ENCODE data around the gene UGT2B10. TPM values are rescaled to one million over a fixed set of nuclear protein-coding genes. Genes with fewer than 3 reads are reported as not detected.
"Not testable (repeated sequence)": the region's sequence is repeated elsewhere in the genome, so short reads cannot be mapped to it uniquely, and the experiment has no call there.

The UGT2B10 gene
- polyA plus RNA-seq (ENCODE audit: insufficient read length): not detected

DNA sequence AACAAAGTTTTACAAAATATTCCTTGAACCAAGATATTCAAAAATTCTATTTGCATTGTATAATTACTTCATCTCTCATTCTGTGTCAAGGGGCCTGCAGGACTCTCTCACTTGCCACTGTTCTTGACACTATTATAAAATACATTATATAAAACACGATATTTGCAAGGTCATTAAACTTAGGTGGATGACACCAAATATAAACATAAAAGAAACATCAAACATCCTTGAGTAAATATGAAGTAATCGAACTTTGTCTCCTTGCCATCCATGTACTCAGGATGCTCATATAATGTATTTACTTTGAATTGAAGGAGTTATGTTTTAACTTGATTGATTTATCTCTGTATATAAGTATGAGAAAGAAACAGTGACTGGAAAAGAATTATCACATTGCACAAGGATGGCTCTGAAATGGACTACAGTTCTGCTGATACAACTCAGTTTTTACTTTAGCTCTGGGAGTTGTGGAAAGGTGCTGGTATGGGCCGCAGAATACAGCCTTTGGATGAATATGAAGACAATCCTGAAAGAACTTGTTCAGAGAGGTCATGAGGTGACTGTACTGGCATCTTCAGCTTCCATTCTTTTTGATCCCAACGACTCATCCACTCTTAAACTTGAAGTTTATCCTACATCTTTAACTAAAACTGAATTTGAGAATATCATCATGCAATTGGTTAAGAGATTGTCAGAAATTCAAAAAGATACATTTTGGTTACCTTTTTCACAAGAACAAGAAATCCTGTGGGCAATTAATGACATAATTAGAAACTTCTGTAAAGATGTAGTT lies at the start of gene UGT2B10:
Gene UGT2B10, plus strand, starts transcription at position 378 of the 793 bp plus-strand sequence. Its CDS starts 26 bp downstream, at position 404.
- DNase-seq: not testable (repeated sequence)

DNA sequence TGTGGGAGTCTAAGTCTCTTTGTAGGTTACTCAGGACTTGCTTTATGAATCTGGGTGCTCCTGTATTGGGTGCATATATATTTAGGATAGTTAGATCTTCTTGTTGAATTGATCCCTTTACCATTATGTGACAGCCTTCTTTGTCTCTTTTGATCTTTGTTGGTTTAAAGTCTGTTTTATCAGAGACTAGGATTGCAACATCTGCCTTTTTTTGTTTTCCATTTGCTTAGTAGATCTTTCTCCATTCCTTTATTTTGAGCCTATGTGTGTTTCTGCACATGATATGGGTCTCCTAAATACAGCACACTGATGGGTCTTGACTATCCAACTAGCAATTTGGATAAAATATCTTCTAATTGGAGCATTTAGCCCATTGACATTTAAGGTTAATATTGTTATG lies 44.0 kb upstream of the UGT2B10 start:
- DNase-seq: not testable (repeated sequence)

DNA sequence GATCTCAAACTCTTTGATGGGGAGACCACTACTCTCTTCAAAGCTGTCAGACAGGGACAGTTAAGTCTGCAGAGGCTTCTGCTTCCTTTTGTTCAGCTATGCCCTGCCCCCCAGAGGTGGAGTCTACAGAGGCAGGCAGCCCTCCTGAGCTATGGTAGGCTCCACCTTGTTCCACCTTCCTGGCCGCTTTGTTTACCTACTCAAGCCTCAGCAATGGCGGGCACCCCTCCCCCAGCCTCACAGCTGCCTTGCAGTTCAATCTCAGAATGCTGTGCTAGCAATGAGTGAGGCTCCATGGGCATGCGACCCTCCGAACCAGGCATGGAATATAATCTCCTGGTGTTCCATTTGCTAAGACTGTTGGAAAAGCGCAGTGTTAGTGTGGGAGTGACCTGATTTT lies 42.1 kb upstream of the UGT2B10 start:
- no peak for DNase-seq

DNA sequence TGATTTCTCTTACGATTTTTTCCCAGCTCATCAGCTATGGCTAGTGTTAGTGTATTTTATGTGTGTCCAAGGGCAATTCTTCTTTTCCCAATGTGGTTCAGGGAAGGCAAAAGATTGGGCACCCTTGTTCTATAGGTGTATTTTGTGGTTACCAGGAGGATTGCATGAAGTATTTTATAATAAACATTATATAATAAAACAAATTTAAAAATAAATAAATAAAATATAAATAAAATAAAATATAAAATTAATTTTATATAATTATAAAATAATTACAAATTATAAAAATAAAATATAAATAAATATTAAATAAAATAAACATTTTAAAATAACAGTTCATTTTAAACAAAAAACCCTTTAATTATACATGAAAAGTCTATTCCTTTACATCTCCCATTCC lies 35.6 kb upstream of the UGT2B10 start:
- DNase-seq: no peak

DNA sequence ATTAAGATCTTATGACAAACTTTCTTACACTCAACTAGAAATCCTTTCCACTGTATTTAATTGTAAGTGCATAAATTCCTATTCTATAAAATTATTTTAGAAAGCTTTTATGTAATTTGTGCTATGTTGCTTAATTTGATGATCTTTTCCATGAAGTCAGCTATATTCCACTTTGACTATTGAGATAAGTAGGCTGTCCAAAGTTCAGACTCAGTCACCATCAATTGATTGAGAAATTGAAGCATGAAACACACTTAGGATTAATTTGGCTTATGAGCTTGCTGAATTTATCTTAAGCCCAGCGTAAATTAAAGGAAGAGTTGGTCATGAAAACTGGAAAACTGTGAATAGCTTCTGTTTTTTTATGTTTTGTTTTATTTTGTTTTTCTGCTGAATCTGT lies 18.7 kb upstream of the UGT2B10 start:
- DNase-seq: no peak

DNA sequence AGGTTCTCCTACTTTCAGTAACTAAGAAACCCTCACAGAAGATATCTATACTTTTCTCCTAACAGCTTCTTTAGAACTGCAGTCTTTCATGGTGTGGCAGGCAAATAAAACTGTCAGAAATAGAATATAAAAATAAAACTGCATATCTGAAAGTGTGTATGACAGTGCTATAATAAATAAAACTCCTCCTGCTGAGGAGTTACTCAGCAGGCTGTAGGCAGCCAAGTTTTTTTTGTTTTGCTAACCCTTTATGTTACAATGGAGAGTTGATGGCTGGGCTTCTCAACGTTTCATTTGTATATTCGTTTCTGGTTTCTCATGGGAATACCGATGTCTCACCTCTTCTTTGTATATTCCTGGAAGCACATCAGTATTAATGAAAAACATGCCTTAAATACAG lies 18.2 kb upstream of the UGT2B10 start:
- DNase-seq: no peak

DNA sequence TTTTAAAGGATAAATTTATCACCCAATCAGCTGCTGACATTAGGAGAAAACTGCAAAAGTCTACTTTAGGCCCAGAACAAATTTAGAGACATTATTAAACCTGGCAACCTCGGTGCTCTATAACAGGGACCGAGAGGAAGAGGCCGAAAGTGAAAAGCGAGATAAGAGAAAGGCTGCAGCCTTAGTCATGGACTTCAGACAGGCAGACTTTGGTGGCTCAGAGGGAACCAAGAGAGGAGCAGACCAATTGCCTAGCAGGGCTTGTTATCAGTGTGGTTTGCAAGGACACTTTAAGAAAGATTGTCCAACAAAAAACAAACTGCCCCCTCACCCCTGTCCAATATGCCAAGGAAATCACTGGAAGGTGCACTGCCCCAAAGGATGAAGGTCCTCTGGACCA lies 12.8 kb upstream of the UGT2B10 start:
- DNase-seq: no peak

DNA sequence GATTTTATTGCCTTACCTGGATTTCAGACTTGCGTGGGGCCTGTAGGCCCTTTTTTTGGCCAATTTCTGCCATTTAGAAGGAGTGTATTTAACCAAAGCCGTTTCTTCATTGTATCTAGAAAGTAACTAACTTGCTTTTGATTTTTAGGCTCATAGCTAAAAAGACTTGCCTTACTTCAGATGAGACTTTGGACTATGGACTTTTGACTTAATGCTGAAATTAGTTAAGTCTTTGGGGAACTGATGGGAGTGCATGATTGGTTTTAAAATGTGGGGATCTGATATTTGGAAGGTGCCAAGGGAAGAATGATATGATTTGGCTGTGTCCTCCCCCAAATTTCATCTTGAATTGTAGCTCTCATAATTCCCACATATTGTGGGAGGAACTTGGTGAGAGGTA lies 7.7 kb upstream of the UGT2B10 start:
- no peak for DNase-seq

DNA sequence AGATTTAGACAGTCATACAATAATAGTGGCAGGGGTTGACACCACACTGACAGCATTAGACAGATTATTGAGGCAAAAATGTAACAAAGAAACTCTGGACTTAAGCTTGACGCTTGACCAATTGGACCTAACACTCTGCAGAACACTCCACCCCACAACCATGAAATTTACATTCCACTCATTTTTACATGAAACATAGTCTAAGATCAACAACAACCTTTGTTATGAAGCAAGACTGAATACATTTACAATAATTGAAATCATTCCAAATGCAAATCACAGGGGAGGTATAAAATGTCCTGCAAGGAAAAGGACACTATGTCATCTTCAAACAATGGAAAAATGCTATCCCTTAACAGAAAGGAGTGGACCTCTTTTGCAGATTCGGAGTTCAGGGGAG lies 4.9 kb upstream of the UGT2B10 start:
- no peak for DNase-seq

DNA sequence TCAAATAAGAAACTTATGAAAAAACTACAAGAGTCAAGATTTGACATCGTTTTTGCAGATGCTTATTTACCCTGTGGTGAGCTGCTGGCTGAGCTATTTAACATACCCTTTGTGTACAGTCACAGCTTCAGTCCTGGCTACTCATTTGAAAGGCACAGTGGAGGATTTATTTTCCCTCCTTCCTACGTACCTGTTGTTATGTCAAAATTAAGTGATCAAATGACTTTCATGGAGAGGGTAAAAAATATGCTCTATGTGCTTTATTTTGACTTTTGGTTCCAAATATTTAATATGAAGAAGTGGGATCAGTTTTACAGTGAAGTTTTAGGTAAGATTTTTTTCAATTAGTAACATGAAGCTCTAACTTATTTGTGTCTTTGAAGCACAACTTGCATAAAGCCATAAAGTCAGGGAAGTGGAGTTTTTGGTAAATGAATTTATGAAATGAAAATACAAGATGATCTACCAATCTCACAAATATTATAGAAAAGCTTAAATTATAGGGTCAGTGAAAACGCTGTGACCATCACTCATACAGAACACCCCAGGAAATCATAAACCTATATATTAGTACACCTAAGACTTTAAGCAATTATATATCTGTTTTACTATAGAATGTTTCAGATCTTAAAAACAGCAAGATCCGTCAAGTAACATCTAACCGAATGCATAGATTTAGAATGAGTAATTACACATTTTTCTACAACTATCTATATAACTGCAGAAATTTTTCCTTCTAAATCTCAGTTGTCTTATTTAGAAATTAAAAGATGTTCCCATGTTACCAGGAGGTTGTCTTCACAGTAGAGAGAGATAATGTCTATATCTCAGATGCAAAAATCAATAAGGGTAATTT lies 844 bp downstream of the UGT2B10 start:
- DNase-seq: not testable (repeated sequence)

DNA sequence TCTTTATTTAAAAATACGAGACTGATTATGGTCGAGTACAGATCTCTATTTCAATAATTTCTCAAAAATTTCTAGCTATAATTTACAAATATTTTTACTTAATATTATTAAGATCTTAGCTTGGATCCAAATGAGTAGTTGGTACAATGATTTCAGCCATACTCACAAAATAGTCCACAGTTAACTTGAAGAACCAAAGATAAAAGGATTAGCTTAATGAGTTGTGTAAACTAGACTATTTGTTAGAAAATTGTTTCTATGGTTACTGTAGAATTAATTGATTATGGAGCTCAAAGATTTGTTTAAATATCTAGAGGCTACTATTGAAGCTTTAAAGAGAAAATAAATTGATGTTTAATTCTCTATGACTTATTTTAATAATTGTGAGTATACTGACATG lies 1.6 kb downstream of the UGT2B10 start:
- no peak for DNase-seq

DNA sequence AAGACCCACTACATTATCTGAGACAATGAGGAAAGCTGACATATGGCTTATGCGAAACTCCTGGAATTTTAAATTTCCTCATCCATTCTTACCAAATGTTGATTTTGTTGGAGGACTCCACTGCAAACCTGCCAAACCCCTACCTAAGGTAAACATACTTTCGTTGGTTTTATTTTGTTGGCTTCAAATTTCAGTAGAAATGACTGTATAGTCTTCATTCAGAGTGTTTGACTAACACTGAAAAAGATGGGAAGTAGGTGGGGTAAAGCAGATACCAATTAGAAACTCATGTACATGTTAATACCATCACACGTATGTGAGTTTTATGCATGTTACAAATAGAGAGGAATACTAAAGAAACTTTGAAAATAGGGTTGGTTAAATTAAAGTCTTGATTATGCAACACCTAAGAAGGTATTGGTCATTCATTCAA lies 2.3 kb downstream of the UGT2B10 start:
- DNase-seq: not testable (repeated sequence)

DNA sequence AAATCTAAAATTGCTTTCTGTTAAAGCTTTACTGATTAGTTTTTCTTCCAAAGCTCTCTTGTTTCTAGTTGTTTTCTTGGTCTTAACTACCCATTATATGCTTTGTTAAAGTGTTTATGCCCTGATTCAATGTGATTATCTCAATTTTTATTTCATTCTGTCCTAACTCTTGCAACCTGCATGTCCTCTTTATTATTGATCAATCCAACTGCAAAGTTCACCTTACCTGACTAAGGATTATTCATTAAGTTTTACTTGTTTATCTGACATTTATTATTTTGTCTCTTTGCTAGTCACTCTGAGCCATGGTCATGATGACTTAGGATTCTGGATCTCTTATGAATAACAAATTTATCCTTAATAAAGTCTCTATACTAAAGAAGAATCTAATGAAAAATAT lies 15.8 kb downstream of the UGT2B10 start:
- no peak for DNase-seq

DNA sequence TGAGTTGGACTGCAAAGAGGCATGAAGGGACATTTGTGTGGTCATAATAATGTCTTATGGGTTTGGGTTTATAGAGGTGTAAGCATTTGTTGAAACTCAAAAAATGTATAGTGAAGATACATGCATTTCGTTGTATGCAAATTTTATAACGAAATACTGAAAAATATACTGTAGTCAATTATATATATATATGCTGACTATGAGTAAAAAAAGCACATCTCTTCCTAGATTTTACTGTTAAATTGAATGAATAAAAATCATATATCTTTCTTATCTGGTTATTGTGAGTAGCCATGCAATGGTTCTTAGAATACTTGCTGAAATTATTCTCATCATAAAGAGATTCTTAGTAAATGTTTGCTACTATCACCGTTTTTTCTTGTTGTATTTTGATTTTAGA lies 34.5 kb downstream of the UGT2B10 start:
- no peak for DNase-seq

DNA sequence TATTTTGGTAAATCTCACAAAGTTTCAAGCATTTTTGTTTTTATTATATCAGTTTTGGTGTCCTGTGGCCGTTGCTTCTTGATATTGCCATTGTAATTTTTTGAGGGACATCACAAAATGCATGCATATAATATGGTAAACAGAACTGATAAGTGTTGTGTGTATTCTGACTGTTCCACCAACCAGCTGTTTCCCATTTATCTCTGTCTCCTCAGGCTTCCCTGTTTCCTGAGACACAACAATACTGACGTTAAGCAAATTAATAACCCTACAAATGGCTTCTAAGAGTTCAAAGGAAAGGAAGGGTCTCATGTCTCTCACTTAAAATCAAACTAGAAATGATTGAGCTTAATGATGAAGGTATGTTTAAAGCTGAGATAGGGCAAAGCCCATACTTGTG lies 40.0 kb downstream of the UGT2B10 start:
- no peak for DNase-seq

DNA sequence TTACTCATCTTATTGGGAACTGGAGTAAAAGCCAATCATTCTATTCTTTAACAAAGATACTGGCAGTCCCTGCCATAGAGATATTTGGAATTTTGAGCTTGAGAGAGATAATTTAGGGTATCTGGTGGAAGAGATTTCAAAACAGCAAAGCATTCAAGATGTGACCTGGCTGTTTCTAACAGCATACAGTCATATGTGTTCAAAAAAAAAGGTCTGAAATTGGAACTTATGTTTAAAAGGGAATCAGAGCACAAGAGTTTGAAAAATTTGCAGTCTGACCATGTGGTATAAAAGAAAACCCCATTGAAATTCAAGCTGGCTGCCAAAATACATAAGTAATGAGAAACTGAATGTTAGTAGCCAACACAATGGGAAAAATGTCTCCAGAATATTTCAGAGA lies 42.2 kb downstream of the UGT2B10 start:
- no peak for DNase-seq

DNA sequence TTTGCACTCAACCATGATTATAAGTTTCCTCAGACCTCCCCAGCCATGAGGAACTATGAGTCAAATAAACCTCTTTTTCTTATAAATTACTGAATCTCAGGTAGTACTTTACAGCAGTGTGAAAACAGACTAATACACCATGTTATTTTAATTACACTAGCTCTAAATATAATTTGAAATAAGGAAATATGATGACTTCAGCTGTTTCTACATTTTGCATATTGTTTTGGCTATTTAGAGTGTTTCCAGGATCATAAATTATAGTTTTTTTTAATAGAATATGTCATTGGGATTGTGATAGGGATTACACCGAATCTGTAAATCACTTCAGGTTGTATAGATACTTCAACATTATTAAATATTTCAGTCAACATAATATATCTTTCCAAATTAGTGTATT lies 43.9 kb downstream of the UGT2B10 start:
- DNase-seq: no peak

DNA sequence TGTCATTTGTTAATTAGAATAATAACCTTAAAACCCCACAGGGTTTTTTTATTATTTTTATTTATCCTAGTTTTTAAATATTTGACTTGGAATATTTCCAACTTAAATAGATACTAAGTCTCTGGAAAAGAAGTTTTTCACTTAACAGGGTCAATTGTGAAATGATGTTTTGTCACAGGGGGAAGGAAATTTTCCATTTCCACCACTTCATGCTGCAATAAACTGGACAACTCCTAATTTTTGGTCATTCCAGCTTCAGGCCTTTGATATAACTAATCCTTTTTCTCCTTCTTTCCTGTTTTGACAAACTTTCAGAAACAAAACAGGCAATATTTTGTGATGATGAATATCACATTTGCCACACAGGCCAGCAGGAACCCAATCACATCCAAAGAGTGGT lies 45.3 kb downstream of the UGT2B10 start:
- no peak for DNase-seq

DNA sequence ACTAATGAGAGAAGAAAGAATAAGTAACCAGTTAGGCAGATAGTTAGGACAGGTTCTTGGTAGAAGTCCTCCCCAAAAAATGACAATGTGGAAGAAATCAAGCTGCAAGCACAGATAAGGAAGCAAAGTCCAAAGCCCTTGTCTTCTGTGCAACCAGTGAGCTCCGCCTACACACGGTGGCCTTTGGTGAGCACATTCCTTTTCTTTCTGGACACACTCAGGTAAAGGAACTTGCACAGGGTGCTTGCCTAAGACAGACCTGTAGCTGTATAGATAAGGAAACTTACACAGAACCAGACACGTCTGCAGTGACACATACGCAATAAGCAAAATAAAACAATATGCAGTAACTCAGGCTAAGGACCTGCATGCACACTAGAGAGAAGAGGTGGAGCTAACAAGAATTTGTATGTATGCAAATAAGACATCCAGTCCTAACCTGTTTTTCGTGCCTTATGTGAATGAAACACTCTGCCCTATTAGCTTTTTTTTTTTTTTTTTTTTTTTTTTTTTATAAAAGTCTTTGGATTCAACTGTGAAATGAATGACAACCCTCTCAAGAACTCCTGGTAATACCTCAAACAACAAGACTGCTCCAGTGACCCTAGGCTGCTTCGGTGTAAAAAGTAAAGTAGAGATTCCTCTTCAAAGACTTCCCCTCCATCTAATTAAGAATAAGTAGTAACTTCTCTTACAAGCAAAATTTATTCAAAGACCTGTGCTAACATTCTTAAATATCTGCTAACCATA lies 48.8 kb downstream of the UGT2B10 start:
- DNase-seq: no peak

DNA sequence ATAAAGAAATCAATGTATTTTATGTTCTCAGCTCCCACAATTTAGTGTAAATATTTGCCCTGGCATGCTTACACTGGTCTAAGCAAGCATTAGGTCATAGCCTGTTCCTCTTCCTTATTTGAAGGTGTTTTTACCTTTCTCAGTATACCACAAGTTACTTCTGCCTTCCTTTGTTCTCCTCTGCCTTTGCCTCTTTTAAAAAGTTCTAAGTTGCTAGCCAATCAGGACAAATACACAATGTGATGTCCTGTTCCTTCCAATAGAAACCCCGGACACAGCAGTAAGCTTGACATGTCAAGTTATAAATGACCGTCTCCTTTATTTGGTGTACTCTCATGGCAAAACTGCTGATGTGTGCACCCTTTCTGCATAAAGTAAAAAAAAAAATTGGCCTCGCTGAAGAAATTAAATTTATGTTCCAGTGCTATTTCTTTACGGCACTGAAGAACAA lies 49.4 kb downstream of the UGT2B10 start:
- DNase-seq: no peak

DNA sequence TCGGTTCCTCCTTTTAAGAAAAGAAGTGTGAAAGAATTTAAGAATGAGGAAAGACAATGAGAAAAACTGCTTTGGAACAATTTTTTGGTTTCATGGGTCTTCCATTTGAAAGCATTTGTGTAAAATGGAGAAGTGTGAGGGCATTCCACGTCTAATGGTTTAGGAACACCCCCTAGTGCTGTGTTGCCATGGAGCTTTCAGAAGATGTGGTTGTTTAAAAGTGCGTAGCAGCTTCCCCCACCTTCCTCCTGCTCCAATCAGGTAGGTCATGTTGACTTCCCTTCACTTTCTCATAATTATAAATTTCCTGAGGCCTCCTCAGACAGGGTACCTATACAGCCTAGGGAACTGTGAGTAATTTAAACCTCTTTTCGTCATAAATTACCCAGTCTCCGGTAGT lies 50.0 kb downstream of the UGT2B10 start:
- DNase-seq: no peak

DNA sequence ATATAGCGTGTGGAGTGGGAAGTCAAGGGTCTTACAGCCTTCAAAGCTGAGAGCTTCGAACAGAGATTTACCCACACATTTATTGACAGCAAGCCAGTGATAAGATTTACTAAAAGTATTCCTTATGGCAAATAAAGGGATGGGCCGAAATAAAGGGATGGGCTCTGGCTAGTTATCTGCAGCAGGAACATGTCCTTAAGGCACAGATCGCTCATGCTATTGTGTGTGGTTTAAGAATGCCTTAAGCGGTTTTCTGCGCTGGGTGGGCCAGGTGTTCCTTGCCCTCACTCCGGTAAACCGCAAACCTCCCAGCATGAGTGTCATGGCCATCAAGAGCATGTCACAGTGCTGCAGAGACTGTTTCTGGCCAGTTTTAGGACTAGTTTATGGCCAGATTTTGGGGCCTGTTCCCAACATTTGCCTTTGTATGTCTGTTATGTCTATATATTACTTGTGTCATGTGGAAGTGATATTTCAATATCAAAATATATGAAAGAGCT lies 53.5 kb downstream of the UGT2B10 start:
- DNase-seq: no peak

All from hindlimb muscle (tissue), 1 donor.